Kidney epithelial cell (primary cell): ENCODE measurements around the gene ASF1B. TPM values are rescaled to one million over a fixed set of nuclear protein-coding genes. Genes with fewer than 3 reads are reported as not detected.

Source experiments
- DNase-seq: peaks from one replicate; pipeline ENCODE4 v3.0.0-alpha.2; 2010; ENCODE audit warnings: low read depth
- H3K27me3 ChIP-seq: 2 replicates; pipeline ENCODE4 v1.6.0; 2011; ENCODE audit warnings: low read length; ENCODE audit not compliant: control insufficient read depth, insufficient read depth
- H3K36me3 ChIP-seq: 2 replicates; pipeline ENCODE4 v1.5.1; 2011; ENCODE audit warnings: low read length; ENCODE audit not compliant: control insufficient read depth, insufficient read depth
- H3K4me3 ChIP-seq: 2 replicates; pipeline ENCODE4 v1.5.1; 2011; ENCODE audit warnings: low read depth, mild to moderate bottlenecking, control low read depth, low read length
- CTCF ChIP-seq: IDR thresholded peaks from 2 replicates; pipeline ENCODE4 v1.5.1; 2011; ENCODE audit warnings: mild to moderate bottlenecking, moderate library complexity, low read length, control low read depth, inconsistent platforms; ENCODE audit not compliant: insufficient read depth, poor library complexity, severe bottlenecking
- total RNA-seq: library from RNA; depleted of rRNA; stranded (reverse); fragments of >200 nt; gene quantifications from 2 replicates; pipeline ENCODE4 v1.2.3, GENCODE V29; 2015

ASF1B gene
- total RNA-seq, 1 donor from 2014 or later, result 4.4 TPM

- no peak for DNase-seq
- Histone ChIP-seq H3K27me3 (peaks cover 14% of the 10 kb centered on the region), H3K4me3 (no peak overlapping the region), H3K36me3 (no peaks in the 10 kb centered on the region)
- no peak for TF ChIP-seq CTCF
Observed at GRCh38 chr19:14162871-14163297, 26.5 kb upstream of the ASF1B start.

GRCh38 chr19:14161305-14161704, 24.9 kb upstream of the ASF1B start:
- DNase-seq, result no peak
- TF ChIP-seq CTCF, result no peak
- Histone ChIP-seq H3K36me3 (no peaks in the 10 kb centered on the region), H3K4me3 (no peak overlapping the region), H3K27me3 (peaks cover 6% of the 10 kb centered on the region)

GRCh38 chr19:14160017-14160703, 23.8 kb upstream of the ASF1B start:
- TF ChIP-seq CTCF, result no peak
- H3K27me3 ChIP-seq, result peaks cover 6% of the 10 kb centered on the region

GRCh38 chr19:14159059-14159458, 22.7 kb upstream of the ASF1B start:
- H3K4me3 ChIP-seq, result no peak overlapping the region
- H3K36me3 ChIP-seq, result no peaks in the 10 kb centered on the region
- peaks cover 6% of the 10 kb centered on the region for H3K27me3 ChIP-seq
- TF ChIP-seq CTCF, result no peak
- no peak for DNase-seq

More at GRCh38 chr19:14160017-14160703, 23.8 kb upstream of the ASF1B start:
- Histone ChIP-seq H3K36me3 (no peaks in the 10 kb centered on the region), H3K4me3 (no peak overlapping the region)
- no peak for DNase-seq

GRCh38 chr19:14158276-14159023, 22.1 kb upstream of the ASF1B start:
- H3K36me3 ChIP-seq, result no peaks in the 10 kb centered on the region
- no peak for TF ChIP-seq CTCF
- DNase-seq, result no peak
- peaks cover 2% of the 10 kb centered on the region for H3K27me3 ChIP-seq
- no peak overlapping the region for H3K4me3 ChIP-seq
